ENCODE measurements around the gene SORCS1.

DNA sequence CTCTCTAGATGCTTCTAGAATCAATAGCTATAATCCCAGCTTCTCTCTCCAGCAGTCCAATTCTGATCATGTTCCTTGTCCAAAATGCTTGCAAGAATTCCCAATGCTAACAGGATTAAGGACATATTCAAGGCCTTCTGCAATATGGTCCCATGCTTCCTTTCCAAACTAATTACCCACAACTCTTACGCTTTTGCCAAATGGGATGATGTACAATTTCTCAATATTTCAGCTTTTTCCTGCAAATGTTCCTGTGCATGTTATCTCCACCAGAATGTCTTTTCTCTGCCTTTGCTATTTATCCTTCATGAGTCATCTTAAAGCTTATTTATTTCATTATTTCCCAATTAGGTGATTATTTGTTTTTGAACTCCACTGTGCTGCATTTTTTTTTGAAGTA is 556.4 kb downstream of the SORCS1 start:
- no peak for TF ChIP-seq POLR2AphosphoS5 (IDR thresholded peaks at IDR 0.05; ENCODE audit: low read depth)
- TF ChIP-seq, protein P1, sequence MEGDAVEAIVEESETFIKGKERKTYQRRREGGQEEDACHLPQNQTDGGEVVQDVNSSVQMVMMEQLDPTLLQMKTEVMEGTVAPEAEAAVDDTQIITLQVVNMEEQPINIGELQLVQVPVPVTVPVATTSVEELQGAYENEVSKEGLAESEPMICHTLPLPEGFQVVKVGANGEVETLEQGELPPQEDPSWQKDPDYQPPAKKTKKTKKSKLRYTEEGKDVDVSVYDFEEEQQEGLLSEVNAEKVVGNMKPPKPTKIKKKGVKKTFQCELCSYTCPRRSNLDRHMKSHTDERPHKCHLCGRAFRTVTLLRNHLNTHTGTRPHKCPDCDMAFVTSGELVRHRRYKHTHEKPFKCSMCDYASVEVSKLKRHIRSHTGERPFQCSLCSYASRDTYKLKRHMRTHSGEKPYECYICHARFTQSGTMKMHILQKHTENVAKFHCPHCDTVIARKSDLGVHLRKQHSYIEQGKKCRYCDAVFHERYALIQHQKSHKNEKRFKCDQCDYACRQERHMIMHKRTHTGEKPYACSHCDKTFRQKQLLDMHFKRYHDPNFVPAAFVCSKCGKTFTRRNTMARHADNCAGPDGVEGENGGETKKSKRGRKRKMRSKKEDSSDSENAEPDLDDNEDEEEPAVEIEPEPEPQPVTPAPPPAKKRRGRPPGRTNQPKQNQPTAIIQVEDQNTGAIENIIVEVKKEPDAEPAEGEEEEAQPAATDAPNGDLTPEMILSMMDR (conservative IDR thresholded peaks at IDR 0.05; ENCODE audit: low read depth in 2 of 2) = no peak
- no peak for TF ChIP-seq ZNF331 (CRISPR knock-in tag; IDR thresholded peaks at IDR 0.05; ENCODE audit: low read depth)

Data from GM23338 (cell line).